Measurements from ENCODE around the gene TRIP6. TPM values are rescaled to one million over a fixed set of nuclear protein-coding genes. Genes with fewer than 3 reads are reported as not detected.

Gene TRIP6, protein sequence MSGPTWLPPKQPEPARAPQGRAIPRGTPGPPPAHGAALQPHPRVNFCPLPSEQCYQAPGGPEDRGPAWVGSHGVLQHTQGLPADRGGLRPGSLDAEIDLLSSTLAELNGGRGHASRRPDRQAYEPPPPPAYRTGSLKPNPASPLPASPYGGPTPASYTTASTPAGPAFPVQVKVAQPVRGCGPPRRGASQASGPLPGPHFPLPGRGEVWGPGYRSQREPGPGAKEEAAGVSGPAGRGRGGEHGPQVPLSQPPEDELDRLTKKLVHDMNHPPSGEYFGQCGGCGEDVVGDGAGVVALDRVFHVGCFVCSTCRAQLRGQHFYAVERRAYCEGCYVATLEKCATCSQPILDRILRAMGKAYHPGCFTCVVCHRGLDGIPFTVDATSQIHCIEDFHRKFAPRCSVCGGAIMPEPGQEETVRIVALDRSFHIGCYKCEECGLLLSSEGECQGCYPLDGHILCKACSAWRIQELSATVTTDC
- total RNA-seq: 10 to 100 TPM; 38.2 to 39.3 TPM

DNA sequence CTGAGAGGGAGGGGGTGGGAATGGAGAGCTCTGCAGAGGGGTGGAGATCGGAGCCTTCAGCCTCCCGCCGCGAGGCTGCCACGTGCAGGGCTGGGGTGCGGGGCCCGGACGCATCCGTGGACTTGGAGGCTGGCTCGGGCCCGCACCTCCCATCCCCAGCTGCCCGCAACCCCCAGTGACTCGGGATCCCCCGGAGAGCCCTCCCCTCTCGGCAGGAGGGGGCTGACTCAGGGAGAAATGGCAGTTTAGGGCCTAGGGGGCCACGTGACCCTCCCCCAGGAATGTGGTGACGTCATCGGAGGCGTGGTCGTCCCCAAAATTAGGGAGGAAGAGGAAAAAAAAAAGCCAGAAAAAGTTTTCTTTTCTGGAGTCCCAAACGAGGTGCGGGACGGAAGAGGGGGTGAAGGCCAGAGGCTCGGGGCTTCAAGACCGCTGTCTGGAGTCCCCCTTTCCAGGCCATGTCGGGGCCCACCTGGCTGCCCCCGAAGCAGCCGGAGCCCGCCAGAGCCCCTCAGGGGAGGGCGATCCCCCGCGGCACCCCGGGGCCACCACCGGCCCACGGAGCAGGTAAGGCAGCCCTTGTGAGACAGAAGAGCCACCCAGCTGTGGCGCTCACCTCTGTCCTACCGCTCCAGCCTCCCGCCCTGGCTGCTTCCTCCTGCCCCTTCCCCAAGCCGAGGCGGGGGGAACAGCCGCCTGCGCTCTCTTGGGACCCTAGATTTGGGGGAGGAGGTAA is at the start of gene TRIP6:
Gene TRIP6, plus strand, starts transcription at position 348 of the 736 bp plus-strand sequence. Its CDS starts 111 bp downstream, at position 459.
- ATAC-seq: peak; percentile 73
- Mint-ChIP-seq H3K27ac (peak within 1 kb of the TSS; percentile 92), H3K9me3 (ENCODE audit: low read depth) (no peaks in the 10 kb centered on the region), H3K36me3 (peaks cover 19% of the 10 kb centered on the region), H3K27me3 (no peaks in the 10 kb centered on the region), H3K4me1 (peaks cover 22% of the 10 kb centered on the region), H3K4me3 (peak within 1 kb of the TSS; percentile 91)
- peak; percentile 77 for DNase-seq
- CTCF ChIA-PET: interaction anchor here (1.2 to 1.6 kb wide), 2 partner anchors 15 to 192 kb away, joined by 4 to 8 read pairs; partner anchors contain the start of gene SLC12A9

DNA sequence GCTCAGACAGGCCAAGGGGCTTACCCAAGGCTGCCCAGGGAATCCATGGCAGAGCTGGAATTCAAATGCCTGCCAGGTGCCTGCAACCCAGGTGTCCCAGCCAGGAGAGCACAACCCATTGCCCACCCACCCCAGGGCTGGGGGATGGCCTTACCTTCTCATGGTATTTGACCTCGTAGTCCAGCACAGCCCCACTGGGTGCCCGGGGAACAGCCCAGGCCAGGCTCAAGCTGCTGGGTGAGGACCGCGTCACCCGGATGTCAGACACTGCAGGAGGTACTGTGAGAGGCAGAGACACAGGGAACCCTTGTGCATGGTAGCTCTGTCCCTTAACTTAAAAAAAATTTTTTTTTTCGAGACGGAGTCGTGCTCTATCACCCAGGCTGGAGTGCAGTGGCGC is 48.8 kb upstream of the TRIP6 start:
- H3K4me1 Mint-ChIP-seq: no peaks in the 10 kb centered on the region
- DNase-seq (no peak), ATAC-seq (no peak)
- H3K27me3 Mint-ChIP-seq: no peaks in the 10 kb centered on the region
- no peaks in the 10 kb centered on the region for H3K36me3 Mint-ChIP-seq
- CTCF ChIA-PET: no interaction called here
- no peak overlapping the region for H3K27ac Mint-ChIP-seq
- no peak overlapping the region for H3K4me3 Mint-ChIP-seq
- no peaks in the 10 kb centered on the region for H3K9me3 Mint-ChIP-seq (ENCODE audit: low read depth)

DNA sequence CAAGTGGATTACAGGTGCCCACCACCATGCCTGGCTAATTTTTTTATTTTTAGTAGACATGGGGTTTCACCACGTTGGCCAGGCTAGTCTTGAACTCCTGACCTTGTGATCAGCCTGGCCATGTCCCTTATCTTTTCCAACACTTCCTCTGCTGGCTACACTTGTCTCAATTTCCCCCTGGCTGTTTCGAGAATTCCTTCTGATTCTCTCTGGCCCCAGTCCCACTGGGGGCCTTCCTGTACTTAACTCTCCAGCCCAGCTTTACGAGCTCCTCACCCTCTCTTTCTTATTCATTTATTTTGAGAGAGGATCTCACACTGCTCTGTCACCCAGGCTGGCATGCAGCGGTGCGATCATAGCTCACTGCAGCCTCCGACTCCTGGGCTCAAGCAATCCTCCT is 48.4 kb upstream of the TRIP6 start:
- no peak for ATAC-seq
- Mint-ChIP-seq H3K4me3 (no peak overlapping the region), H3K4me1 (no peaks in the 10 kb centered on the region), H3K27me3 (no peaks in the 10 kb centered on the region), H3K27ac (no peak overlapping the region), H3K9me3 (ENCODE audit: low read depth) (no peaks in the 10 kb centered on the region), H3K36me3 (no peaks in the 10 kb centered on the region)
- no peak for DNase-seq
- CTCF ChIA-PET: no interaction called here

DNA sequence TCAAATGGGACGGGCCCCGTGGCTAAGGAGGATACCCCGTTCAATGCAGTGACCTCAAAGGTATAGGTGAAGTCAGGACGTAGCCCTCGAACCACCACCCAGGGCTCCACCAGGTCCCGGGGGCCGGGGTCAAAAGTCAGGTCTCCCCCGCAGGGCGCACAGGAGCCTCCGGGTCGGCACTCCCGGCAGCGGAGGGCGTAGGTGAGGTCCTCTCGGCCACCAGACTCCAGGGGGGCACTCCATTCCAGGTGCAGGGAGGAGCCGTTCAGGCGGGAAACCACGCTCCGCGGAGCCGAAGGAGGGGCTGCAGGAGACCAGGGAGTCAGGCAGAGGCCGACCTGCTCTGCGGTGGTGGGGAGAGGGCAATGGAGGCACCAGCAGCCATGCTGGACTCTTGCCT is 47.6 kb upstream of the TRIP6 start:
- CTCF ChIA-PET: no interaction called here
- no peaks in the 10 kb centered on the region for H3K4me1 Mint-ChIP-seq
- no peak for ATAC-seq

DNA sequence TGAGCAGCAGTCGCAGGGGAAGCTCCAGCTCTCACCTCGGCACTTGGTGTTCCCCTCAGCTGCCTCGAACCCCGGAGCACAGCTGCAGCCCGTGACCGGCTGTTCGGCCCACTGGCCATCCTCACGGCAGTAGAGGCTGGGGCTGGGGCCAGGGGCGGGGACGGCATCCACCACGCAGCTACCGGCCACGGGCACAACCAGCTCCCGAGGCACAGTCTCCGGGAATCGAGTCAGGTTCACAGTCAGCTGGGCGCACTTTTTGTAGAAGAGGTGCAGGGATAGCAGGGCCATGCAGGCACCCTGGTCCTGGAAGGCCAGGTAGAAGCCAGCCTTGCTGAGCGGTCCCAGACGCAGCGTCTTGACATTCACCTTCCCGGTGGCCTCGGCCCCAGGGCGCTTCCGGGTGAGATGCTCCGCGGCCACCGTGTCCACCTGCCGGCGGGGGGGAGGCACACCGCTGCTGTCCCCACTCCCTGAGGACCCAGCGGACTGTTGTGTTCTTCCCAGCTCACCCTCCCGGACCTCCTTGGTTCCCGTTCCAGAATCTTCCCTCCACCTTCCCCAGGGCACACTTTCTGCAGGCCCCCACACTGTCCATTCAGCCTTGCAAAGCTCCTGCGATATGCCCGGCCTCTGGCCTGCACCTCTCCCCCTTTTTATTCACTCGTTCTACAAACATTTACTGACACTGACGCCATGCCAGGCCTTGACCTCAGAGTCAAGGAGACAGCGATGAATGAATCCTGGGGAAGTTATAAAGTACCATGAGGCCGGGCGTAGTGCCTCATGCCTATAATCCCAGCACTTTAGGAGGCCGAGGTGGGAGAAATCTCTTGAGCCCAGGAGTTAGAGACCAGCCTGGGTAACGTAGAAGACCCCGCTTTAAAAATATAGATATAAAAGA is 44.7 kb upstream of the TRIP6 start:
- Mint-ChIP-seq H3K9me3 (ENCODE audit: low read depth) (no peaks in the 10 kb centered on the region), H3K4me3 (no peak overlapping the region), H3K36me3 (no peaks in the 10 kb centered on the region), H3K27ac (no peak overlapping the region), H3K4me1 (peaks cover 8% of the 10 kb centered on the region), H3K27me3 (peaks cover 16% of the 10 kb centered on the region)
- ATAC-seq (no peak), DNase-seq (no peak)
- CTCF ChIA-PET: interaction anchor here (1.1 kb wide), 1 partner anchor 23 kb away, joined by 3 read pairs; no protein-coding TSS in a partner anchor

More for the DNA sequence above, 47.6 kb upstream of the TRIP6 start:
- Mint-ChIP-seq H3K27ac (no peak overlapping the region), H3K27me3 (no peaks in the 10 kb centered on the region), H3K4me3 (no peak overlapping the region), H3K36me3 (no peaks in the 10 kb centered on the region), H3K9me3 (ENCODE audit: low read depth) (no peaks in the 10 kb centered on the region)
- no peak for DNase-seq

DNA sequence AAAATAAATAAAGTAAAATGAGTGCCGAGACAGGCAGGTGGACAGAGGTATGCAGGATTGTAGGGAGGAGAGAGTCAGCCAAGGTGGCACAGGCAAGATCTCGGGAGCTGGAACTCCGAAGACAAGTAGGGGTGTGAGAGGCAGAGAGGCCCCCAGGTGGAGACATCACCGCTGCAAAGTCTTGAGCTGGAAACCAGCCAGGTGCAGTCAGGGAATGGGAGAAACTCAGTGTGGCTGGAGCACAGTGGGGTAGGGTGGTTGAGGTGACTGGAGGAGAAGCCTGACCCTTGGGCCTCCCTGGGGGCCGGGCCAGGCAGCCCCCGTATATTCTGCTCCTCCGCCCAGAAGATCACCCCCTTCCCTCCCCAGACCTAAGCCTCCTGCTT is 44.1 kb upstream of the TRIP6 start:
- Mint-ChIP-seq H3K36me3 (no peaks in the 10 kb centered on the region), H3K27ac (no peak overlapping the region), H3K27me3 (peaks cover 22% of the 10 kb centered on the region), H3K4me3 (no peak overlapping the region), H3K9me3 (ENCODE audit: low read depth) (no peaks in the 10 kb centered on the region), H3K4me1 (peaks cover 12% of the 10 kb centered on the region)
- ATAC-seq (no peak), DNase-seq (no peak)
- CTCF ChIA-PET: no interaction called here

DNA sequence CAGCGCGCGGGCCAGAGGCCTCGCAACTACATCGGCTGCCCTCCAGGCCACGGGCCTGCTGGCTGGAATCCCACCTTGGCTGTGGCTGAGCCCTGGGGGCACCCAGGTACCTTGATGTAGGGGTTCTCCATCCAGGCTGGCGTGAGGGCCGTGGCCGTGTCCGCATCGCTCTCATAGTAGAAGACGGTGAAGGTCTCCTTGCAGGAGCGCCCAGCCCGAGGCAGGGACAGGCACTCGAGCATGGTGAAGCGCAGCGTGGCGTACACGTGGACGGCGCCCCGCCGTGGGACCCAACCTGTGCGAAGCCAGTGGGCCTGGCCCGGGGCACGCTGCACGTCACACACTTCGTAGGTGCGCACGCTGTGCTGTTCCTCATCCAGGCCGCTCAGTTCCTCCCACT is 43.7 kb upstream of the TRIP6 start:
- peaks cover 12% of the 10 kb centered on the region for H3K4me1 Mint-ChIP-seq
- no peak for DNase-seq
- H3K27me3 Mint-ChIP-seq: peaks cover 26% of the 10 kb centered on the region
- H3K9me3 Mint-ChIP-seq (ENCODE audit: low read depth): no peaks in the 10 kb centered on the region
- no peak overlapping the region for H3K27ac Mint-ChIP-seq
- no peak overlapping the region for H3K4me3 Mint-ChIP-seq
- no peaks in the 10 kb centered on the region for H3K36me3 Mint-ChIP-seq
- ATAC-seq: no peak
- CTCF ChIA-PET: no interaction called here

DNA sequence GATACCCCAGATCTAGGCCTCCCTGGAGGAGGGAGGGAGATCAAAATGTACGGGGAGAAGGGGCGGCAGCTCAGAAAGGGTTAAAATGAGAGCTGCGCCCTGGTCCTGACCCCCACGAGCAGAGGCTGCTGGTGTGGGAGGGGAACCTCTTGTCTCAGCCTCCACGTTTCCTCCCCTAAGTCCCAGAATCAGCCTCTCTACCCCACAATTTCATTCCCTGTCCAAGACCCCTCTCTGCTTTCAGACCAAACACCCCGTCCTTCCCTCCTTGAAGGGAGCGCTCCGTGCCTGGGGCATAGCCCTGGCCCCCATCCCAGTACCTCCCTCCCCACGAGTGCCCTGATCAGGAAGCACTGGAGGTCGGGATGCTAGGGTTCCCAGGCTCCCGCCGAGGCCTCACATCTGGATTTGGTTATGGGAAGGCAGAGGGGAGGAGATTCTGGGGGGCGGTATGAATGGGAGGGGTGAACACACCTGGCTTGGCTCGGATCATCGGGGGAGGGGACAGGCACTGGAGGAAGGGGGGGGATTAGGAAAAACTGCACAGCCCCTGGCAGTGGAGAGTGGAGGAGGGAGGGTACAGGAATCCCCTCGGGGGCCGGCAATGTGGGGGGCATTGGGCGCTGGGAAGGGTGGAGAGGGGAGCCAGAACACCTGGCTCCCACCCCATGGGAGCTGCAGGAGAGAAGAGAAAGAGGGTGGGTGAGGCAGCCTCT is 42.5 kb upstream of the TRIP6 start:
- Mint-ChIP-seq H3K27me3 (peaks cover 35% of the 10 kb centered on the region), H3K4me1 (peaks cover 14% of the 10 kb centered on the region), H3K27ac (no peak overlapping the region), H3K4me3 (no peak overlapping the region), H3K9me3 (ENCODE audit: low read depth) (no peaks in the 10 kb centered on the region), H3K36me3 (no peaks in the 10 kb centered on the region)
- ATAC-seq (no peak), DNase-seq (no peak)
- CTCF ChIA-PET: no interaction called here

DNA sequence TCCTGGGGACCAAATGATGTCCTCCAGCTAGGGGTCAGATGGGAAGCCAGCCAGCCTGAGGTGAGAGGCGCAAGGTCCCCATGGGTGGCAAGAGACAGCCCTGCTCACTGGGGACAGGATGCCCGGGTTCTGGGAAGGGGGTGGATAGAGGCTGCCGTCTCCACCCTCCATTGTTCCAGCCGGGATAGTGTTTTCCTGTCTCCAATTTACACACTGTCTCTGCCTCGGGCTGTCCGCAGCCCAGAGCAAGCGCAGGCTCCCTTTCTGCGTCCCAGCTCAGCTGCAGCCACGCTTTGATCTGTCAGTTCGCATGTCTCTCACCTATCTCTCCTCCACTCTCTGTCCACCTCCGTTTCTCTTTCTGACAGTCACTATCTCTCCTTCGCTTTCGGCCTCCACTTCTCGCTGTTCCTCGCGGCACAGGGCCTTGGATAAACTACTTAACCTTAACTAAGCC is 41.9 kb upstream of the TRIP6 start:
- DNase-seq (no peak), ATAC-seq (no peak)
- Mint-ChIP-seq H3K36me3 (no peaks in the 10 kb centered on the region), H3K27me3 (peaks cover 38% of the 10 kb centered on the region), H3K4me1 (peaks cover 14% of the 10 kb centered on the region), H3K27ac (no peak overlapping the region), H3K4me3 (no peak overlapping the region), H3K9me3 (ENCODE audit: low read depth) (no peaks in the 10 kb centered on the region)
- CTCF ChIA-PET: no interaction called here

DNA sequence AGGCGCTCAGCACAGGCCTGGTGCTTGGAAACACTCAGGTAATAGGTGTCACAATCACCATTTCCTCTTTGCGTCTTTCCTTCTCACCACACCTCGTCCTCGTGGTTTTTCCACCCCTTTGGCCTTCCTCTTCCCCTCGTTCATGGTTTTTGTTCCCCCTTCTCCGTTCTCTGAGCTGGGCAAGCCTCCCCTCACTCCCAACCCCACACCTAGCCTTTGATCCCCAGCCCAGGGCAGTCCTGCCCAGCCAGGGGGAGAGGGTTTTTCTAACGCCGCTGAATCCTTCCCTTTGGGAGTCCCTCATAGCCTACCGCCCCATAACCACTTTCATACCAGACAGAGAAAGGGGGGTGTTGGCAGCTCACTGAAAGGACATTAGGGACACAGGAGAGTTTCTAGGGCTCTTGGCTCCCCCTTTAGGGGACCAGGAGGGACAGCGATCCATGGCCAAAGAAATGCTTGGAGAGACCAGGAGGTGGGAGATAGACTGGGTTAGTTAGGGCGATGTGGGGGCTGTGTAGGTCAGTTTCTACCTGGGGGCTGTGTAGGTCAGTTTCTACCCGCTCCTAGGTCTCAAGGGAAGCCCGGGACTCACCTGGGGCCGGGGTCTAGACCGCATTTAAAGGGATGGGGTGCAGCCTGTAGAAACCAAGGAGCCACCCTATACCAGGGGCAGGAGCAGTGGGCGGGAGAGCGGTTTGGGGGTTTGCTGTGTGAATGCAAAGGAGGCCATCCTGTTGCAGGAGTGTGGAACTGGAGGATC is 41.3 kb upstream of the TRIP6 start:
- peaks cover 14% of the 10 kb centered on the region for H3K4me1 Mint-ChIP-seq

DNA sequence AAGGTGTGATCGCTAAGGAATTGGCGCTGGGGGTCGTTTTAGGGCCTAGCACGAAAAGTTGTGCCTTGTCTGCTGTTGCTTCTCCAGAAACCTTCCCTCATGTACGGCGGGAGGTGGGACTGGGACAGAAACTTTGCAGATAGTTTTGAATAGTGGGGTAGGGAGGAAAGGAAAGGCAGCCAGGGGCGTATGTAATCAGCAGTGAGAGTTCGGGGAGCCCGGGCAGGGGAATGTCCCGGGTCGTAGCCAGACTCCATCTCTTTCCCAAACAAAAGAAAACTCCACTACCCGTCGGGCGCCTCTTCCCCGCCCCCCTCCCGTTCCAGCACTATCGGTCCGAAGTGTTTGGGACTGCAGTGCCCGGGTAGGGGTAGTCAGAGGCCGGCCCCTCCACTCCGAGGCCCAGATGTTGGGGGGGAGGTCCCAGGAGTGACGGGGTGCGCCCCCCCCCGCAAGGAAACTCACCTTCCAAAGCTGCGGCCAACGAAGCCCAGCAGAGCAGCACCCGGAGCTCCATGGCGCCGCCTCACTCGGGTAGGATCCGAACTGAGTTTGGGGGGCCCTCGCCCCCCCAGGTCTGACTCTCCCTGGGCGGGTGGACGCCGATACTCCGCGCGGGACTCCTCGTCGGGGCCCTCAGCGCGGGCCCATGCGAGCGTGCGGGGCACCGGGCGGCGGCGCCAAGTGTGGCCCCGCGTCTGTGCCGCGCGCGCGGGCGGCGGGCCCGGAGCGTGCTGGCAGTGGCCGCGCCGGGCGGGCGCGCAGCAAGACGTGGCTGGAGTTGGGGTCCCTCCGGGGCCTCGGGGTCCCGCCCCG is 40.5 kb upstream of the TRIP6 start:
- CTCF ChIA-PET: interaction anchor here (0.5 to 1.3 kb wide), 2 partner anchors 10 to 315 kb away, joined by 3 to 4 read pairs; no protein-coding TSS in a partner anchor
- H3K9me3 Mint-ChIP-seq (ENCODE audit: low read depth): no peaks in the 10 kb centered on the region
- ATAC-seq: peak; percentile 43
- peak overlapping the region; percentile 2 for H3K4me3 Mint-ChIP-seq
- no peak for DNase-seq
- H3K4me1 Mint-ChIP-seq: peaks cover 14% of the 10 kb centered on the region
- H3K27ac Mint-ChIP-seq: no peak overlapping the region
- H3K27me3 Mint-ChIP-seq: peaks cover 44% of the 10 kb centered on the region
- H3K36me3 Mint-ChIP-seq: no peaks in the 10 kb centered on the region

More for the DNA sequence above, 41.3 kb upstream of the TRIP6 start:
- H3K9me3 Mint-ChIP-seq (ENCODE audit: low read depth): no peaks in the 10 kb centered on the region
- ATAC-seq: no peak
- H3K27me3 Mint-ChIP-seq: peaks cover 43% of the 10 kb centered on the region
- no peak overlapping the region for H3K27ac Mint-ChIP-seq
- no peaks in the 10 kb centered on the region for H3K36me3 Mint-ChIP-seq
- CTCF ChIA-PET: no interaction called here
- peak overlapping the region; percentile 2 for H3K4me3 Mint-ChIP-seq
- DNase-seq: no peak
